Measurements from ENCODE around the gene SENP3. TPM values are rescaled to one million over a fixed set of nuclear protein-coding genes. Genes with fewer than 3 reads are reported as not detected.

The SENP3 gene
- total and polyA plus RNA-seq, 2 of the 13 experiments (the other 11 are each of a cell fraction or from before 2014, with no cell fraction given): 55.8 to 75.4 TPM

- TF ChIP-seq GATAD2A (CRISPR knock-in tag; IDR thresholded peaks at IDR 0.05) (no peak), ARNTL (CRISPR knock-in tag; IDR thresholded peaks at IDR 0.05) (no peak; the same call in 1 of the 2 replicates), ZMYM3 (CRISPR knock-in tag; IDR thresholded peaks at IDR 0.05) (no peak), NR3C1 (CRISPR knock-in tag; IDR thresholded peaks at IDR 0.05) (no peak), ZNF879 (CRISPR knock-in tag; IDR thresholded peaks at IDR 0.05) (0 out of 2 replicates have a peak, but pooled peaks have one; percentile 24), ZFP90 (CRISPR knock-in tag; IDR thresholded peaks at IDR 0.05; ENCODE audit: borderline replicate concordance) (peak; percentile 69), SNAPC2 (CRISPR knock-in tag; IDR thresholded peaks at IDR 0.05) (no peak), ZNF557 (CRISPR knock-in tag; IDR thresholded peaks at IDR 0.05) (no peak), ZSCAN9 (CRISPR knock-in tag; IDR thresholded peaks at IDR 0.05; ENCODE audit: borderline replicate concordance) (peak; percentile 23; the same call in 1 of the 2 replicates), KLF11 (CRISPR knock-in tag; IDR thresholded peaks at IDR 0.05) (no peak), CTCF (CRISPR knock-in tag; IDR thresholded peaks at IDR 0.05) (0 out of 2 replicates have a peak, but pooled peaks have one; percentile 2), ZNF513 (CRISPR knock-in tag; conservative IDR thresholded peaks at IDR 0.05) (no peak), ZBTB38 (CRISPR knock-in tag; IDR thresholded peaks at IDR 0.05) (no peak), ZNF556 (CRISPR knock-in tag; IDR thresholded peaks at IDR 0.05; ENCODE audit: borderline replicate concordance) (peak; percentile 73), CEBPG (CRISPR knock-in tag; IDR thresholded peaks at IDR 0.05) (no peak), ZNF597 (CRISPR knock-in tag; IDR thresholded peaks at IDR 0.05) (no peak), KDM5B (CRISPR knock-in tag; IDR thresholded peaks at IDR 0.05; ENCODE audit: borderline replicate concordance) (peak; percentile 36; the same call in 1 of the 2 replicates), MYPOP (CRISPR knock-in tag; IDR thresholded peaks at IDR 0.05) (peak; percentile 89)
- TF ChIP-seq, protein P1, sequence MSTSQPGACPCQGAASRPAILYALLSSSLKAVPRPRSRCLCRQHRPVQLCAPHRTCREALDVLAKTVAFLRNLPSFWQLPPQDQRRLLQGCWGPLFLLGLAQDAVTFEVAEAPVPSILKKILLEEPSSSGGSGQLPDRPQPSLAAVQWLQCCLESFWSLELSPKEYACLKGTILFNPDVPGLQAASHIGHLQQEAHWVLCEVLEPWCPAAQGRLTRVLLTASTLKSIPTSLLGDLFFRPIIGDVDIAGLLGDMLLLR (CRISPR knock-in tag; IDR thresholded peaks at IDR 0.05): no peak
- TF ChIP-seq, protein P2, sequence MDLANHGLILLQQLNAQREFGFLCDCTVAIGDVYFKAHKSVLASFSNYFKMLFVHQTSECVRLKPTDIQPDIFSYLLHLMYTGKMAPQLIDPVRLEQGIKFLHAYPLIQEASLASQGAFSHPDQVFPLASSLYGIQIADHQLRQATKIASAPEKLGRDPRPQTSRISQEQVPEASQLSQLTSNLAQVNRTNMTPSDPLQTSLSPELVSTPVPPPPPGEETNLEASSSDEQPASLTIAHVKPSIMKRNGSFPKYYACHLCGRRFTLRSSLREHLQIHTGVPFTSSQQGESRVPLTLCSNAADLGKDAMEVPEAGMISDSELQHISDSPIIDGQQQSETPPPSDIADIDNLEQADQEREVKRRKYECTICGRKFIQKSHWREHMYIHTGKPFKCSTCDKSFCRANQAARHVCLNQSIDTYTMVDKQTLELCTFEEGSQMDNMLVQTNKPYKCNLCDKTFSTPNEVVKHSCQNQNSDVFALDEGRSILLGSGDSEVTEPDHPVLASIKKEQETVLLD (CRISPR knock-in tag; IDR thresholded peaks at IDR 0.05; ENCODE audit: low read depth): peak; percentile 43
- TF ChIP-seq, protein P3, sequence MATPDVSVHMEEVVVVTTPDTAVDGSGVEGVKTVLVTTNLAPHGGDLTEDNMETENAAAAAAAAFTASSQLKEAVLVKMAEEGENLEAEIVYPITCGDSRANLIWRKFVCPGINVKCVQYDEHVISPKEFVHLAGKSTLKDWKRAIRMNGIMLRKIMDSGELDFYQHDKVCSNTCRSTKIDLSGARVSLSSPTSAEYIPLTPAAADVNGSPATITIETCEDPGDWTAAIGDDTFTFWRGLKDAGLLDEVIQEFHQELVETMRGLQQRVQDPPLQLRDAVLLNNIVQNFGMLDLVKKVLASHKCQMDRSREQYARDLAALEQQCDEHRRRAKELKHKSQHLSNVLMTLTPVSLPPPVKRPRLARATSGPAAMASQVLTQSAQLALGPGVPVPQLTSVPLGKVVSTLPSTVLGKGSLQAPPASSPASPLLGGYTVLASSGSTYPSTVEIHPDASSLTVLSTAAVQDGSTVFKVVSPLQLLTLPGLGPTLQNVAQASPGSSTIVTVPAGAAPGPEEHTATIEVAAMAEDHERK (CRISPR knock-in tag; IDR thresholded peaks at IDR 0.05; ENCODE audit: low read depth): 0 out of 2 replicates have a peak, but pooled peaks have one; percentile 6
These were observed 11.0 kb downstream of the SENP3 start (continued) for GRCh38 chr17:7572588-7573323.
